ENCODE data around the gene TICRR. TPM values are rescaled to one million over a fixed set of nuclear protein-coding genes. Genes with fewer than 3 reads are reported as not detected.
"Not testable (repeated sequence)": the region's sequence is repeated elsewhere in the genome, so short reads cannot be mapped to it uniquely, and the experiment has no call there.

Gene TICRR
- total and polyA plus RNA-seq, 5 donors: 0.06 to 0.23 (median 0.13) TPM; not detected in 1

GRCh38 chr15:89569090-89569745 is 6.1 kb upstream of the TICRR start:
- no peak overlapping the region for H3K4me3 ChIP-seq (ENCODE audit: low read length)
- H3K27me3 ChIP-seq (ENCODE audit: control insufficient read depth, insufficient read depth): no peaks in the 10 kb centered on the region
- H3K9me3 ChIP-seq (ENCODE audit: control insufficient read depth, low read length): no peaks in the 10 kb centered on the region
- no peak overlapping the region for H3K27ac ChIP-seq (ENCODE audit: low read length)
- no peaks in the 10 kb centered on the region for H3K4me1 ChIP-seq (ENCODE audit: control insufficient read depth, insufficient read depth, low read length)
- ATAC-seq (no peak), DNase-seq (no peak)
- intact Hi-C loops (cut with DNase I): no loop called here
- 82% methylated on average over 7 of the region's 7 CpGs for WGBS

- H3K27ac ChIP-seq (ENCODE audit: low read length): no peak overlapping the region
- no peaks in the 10 kb centered on the region for H3K4me1 ChIP-seq (ENCODE audit: control insufficient read depth, insufficient read depth, low read length)
- under 1% methylated on average over 60 of the region's 60 CpGs for WGBS
- H3K9me3 ChIP-seq (ENCODE audit: control insufficient read depth, low read length): no peaks in the 10 kb centered on the region
- no peaks in the 10 kb centered on the region for H3K27me3 ChIP-seq (ENCODE audit: control insufficient read depth, insufficient read depth)
- H3K4me3 ChIP-seq (ENCODE audit: low read length): peak overlapping the region; percentile 65
- DNase-seq (peak in 1 of 3 donors; percentile 66), ATAC-seq (peak; percentile 11 to 20)
- intact Hi-C loops (cut with DNase I): no loop called here
Observed at GRCh38 chr15:89575656-89576416, 567 bp downstream of the TICRR start.

- ATAC-seq: no peak
- Histone ChIP-seq H3K27me3 (ENCODE audit: control insufficient read depth, insufficient read depth) (no peaks in the 10 kb centered on the region), H3K4me1 (ENCODE audit: control insufficient read depth, insufficient read depth, low read length) (no peaks in the 10 kb centered on the region), H3K4me3 (ENCODE audit: low read length) (no peak overlapping the region), H3K27ac (ENCODE audit: low read length) (no peak overlapping the region), H3K9me3 (ENCODE audit: control insufficient read depth, low read length) (no peaks in the 10 kb centered on the region)
- DNase-seq: no peak
- 16% methylated on average over 1 of the region's 1 CpG for WGBS
- intact Hi-C loops (cut with DNase I): no loop called here
Observed at GRCh38 chr15:89576417-89576773, 1.1 kb downstream of the TICRR start.

GRCh38 chr15:89577776-89578115 is 2.5 kb downstream of the TICRR start:
- no peak for DNase-seq
- H3K4me1 ChIP-seq (ENCODE audit: control insufficient read depth, insufficient read depth, low read length): no peaks in the 10 kb centered on the region
- H3K27me3 ChIP-seq (ENCODE audit: control insufficient read depth, insufficient read depth): no peaks in the 10 kb centered on the region
- no peak for ATAC-seq
- no peak overlapping the region for H3K27ac ChIP-seq (ENCODE audit: low read length)
- no peaks in the 10 kb centered on the region for H3K9me3 ChIP-seq (ENCODE audit: control insufficient read depth, low read length)
- 77% methylated on average over 3 of the region's 3 CpGs for WGBS
- intact Hi-C loops (cut with DNase I): no loop called here
- H3K4me3 ChIP-seq (ENCODE audit: low read length): no peak overlapping the region

GRCh38 chr15:89578146-89578545 is 2.9 kb downstream of the TICRR start:
- H3K4me1 ChIP-seq (ENCODE audit: control insufficient read depth, insufficient read depth, low read length): no peaks in the 10 kb centered on the region
- no peak overlapping the region for H3K27ac ChIP-seq (ENCODE audit: low read length)
- H3K4me3 ChIP-seq (ENCODE audit: low read length): no peak overlapping the region
- intact Hi-C loops (cut with DNase I): no loop called here
- DNase-seq: no peak
- H3K27me3 ChIP-seq (ENCODE audit: control insufficient read depth, insufficient read depth): no peaks in the 10 kb centered on the region
- ATAC-seq: no peak
- H3K9me3 ChIP-seq (ENCODE audit: control insufficient read depth, low read length): no peaks in the 10 kb centered on the region
- WGBS: 89% methylated on average over 2 of the region's 2 CpGs

GRCh38 chr15:89580747-89581146 is 5.5 kb downstream of the TICRR start:
- H3K27ac ChIP-seq (ENCODE audit: low read length); H3K4me1 ChIP-seq (ENCODE audit: control insufficient read depth, insufficient read depth, low read length); ATAC-seq; H3K9me3 ChIP-seq (ENCODE audit: control insufficient read depth, low read length); intact Hi-C loops (cut with DNase I); H3K4me3 ChIP-seq (ENCODE audit: low read length); DNase-seq; H3K27me3 ChIP-seq (ENCODE audit: control insufficient read depth, insufficient read depth): not testable (repeated sequence)
- WGBS: 92% methylated on average over 2 of the region's 2 CpGs

GRCh38 chr15:89586651-89587050 is 11.4 kb downstream of the TICRR start:
- no peaks in the 10 kb centered on the region for H3K4me1 ChIP-seq (ENCODE audit: control insufficient read depth, insufficient read depth, low read length)
- intact Hi-C loops (cut with DNase I): no loop called here
- DNase-seq (no peak), ATAC-seq (no peak)
- H3K27me3 ChIP-seq (ENCODE audit: control insufficient read depth, insufficient read depth): no peaks in the 10 kb centered on the region
- H3K27ac ChIP-seq (ENCODE audit: low read length): no peak overlapping the region
- WGBS: 98% methylated on average over 2 of the region's 2 CpGs
- H3K4me3 ChIP-seq (ENCODE audit: low read length): no peak overlapping the region
- no peaks in the 10 kb centered on the region for H3K9me3 ChIP-seq (ENCODE audit: control insufficient read depth, low read length)

- no peaks in the 10 kb centered on the region for H3K9me3 ChIP-seq (ENCODE audit: control insufficient read depth, low read length)
- intact Hi-C loops (cut with DNase I): no loop called here
- no peak for DNase-seq
- no peaks in the 10 kb centered on the region for H3K27me3 ChIP-seq (ENCODE audit: control insufficient read depth, insufficient read depth)
- H3K27ac ChIP-seq (ENCODE audit: low read length): no peak overlapping the region
- ATAC-seq: no peak
- no peaks in the 10 kb centered on the region for H3K4me1 ChIP-seq (ENCODE audit: control insufficient read depth, insufficient read depth, low read length)
- WGBS: 50% methylated on average over 4 of the region's 4 CpGs
- H3K4me3 ChIP-seq (ENCODE audit: low read length): no peak overlapping the region
Observed at GRCh38 chr15:89587955-89588354, 12.7 kb downstream of the TICRR start.

GRCh38 chr15:89591834-89592233 is 16.6 kb downstream of the TICRR start:
- no peaks in the 10 kb centered on the region for H3K27me3 ChIP-seq (ENCODE audit: control insufficient read depth, insufficient read depth)
- H3K4me1 ChIP-seq (ENCODE audit: control insufficient read depth, insufficient read depth, low read length): no peaks in the 10 kb centered on the region
- H3K27ac ChIP-seq (ENCODE audit: low read length): no peak overlapping the region
- intact Hi-C loops (cut with DNase I): no loop called here
- WGBS: 73% methylated on average over 5 of the region's 5 CpGs
- DNase-seq: no peak
- no peaks in the 10 kb centered on the region for H3K9me3 ChIP-seq (ENCODE audit: control insufficient read depth, low read length)
- ATAC-seq: no peak
- H3K4me3 ChIP-seq (ENCODE audit: low read length): no peak overlapping the region

GRCh38 chr15:89593018-89593417 is 17.7 kb downstream of the TICRR start:
- no peak for ATAC-seq
- H3K4me3 ChIP-seq (ENCODE audit: low read length): no peak overlapping the region
- no peak for DNase-seq
- WGBS: 96% methylated on average over 4 of the region's 4 CpGs
- H3K9me3 ChIP-seq (ENCODE audit: control insufficient read depth, low read length): no peaks in the 10 kb centered on the region
- no peak overlapping the region for H3K27ac ChIP-seq (ENCODE audit: low read length)
- H3K27me3 ChIP-seq (ENCODE audit: control insufficient read depth, insufficient read depth): no peaks in the 10 kb centered on the region
- H3K4me1 ChIP-seq (ENCODE audit: control insufficient read depth, insufficient read depth, low read length): no peaks in the 10 kb centered on the region
- intact Hi-C loops (cut with DNase I): no loop called here

GRCh38 chr15:89599021-89599420 is 23.8 kb downstream of the TICRR start:
- DNase-seq (no peak), ATAC-seq (no peak)
- H3K27me3 ChIP-seq (ENCODE audit: control insufficient read depth, insufficient read depth): no peaks in the 10 kb centered on the region
- H3K4me3 ChIP-seq (ENCODE audit: low read length): no peak overlapping the region
- H3K4me1 ChIP-seq (ENCODE audit: control insufficient read depth, insufficient read depth, low read length): no peaks in the 10 kb centered on the region
- H3K9me3 ChIP-seq (ENCODE audit: control insufficient read depth, low read length): no peaks in the 10 kb centered on the region
- WGBS: 95% methylated on average over 4 of the region's 4 CpGs
- intact Hi-C loops (cut with DNase I): no loop called here
- no peak overlapping the region for H3K27ac ChIP-seq (ENCODE audit: low read length)
